CD4-positive, alpha-beta T cell treated with Interleukin-17A for 1 hour (primary cell): ENCODE data around the gene EHBP1L1.
A peak's percentile ranks its signal among the peaks of the same experiment; 100 is the strongest.

Source experiments
- DNase-seq: peaks from one replicate; pipeline ENCODE4 v3.0.0-alpha.2; 2020

The EHBP1L1 gene

GRCh38 chr11:65639623-65640482 is 64.0 kb downstream of the EHBP1L1 start:
- DNase-seq = peak; percentile 90

GRCh38 chr11:65640483-65641296 is 64.8 kb downstream of the EHBP1L1 start:
- DNase-seq = peak; percentile 60

- no peak for DNase-seq
Measured at GRCh38 chr11:65641297-65642013, 65.6 kb downstream of the EHBP1L1 start.
